Medulla oblongata (tissue), 1 donor: ENCODE results near the gene RAI1.
"Not testable (repeated sequence)": the region's sequence is repeated elsewhere in the genome, so short reads cannot be mapped to it uniquely, and the experiment has no call there.

Experiments used
- DNase-seq: peaks from one replicate; pipeline ENCODE4 v3.0.0-alpha.2; 2015; ENCODE audit errors: extremely low spot score

Gene RAI1

GRCh38 chr17:17800504-17801021, 119.3 kb downstream of the RAI1 start:
- DNase-seq, result no peak

GRCh38 chr17:17801800-17802481, 120.7 kb downstream of the RAI1 start:
- peak; percentile 56 for DNase-seq

- no peak for DNase-seq
These were observed 122.7 kb downstream of the RAI1 start for GRCh38 chr17:17804007-17804406.

- no peak for DNase-seq
These were observed 124.3 kb downstream of the RAI1 start for GRCh38 chr17:17805575-17805974.

- no peak for DNase-seq
These were observed 124.8 kb downstream of the RAI1 start for GRCh38 chr17:17806035-17806434.

- no peak for DNase-seq
These were observed 125.5 kb downstream of the RAI1 start for GRCh38 chr17:17806611-17807274.

- no peak for DNase-seq
These were observed 126.2 kb downstream of the RAI1 start for GRCh38 chr17:17807440-17807839.

GRCh38 chr17:17808200-17808599, 126.9 kb downstream of the RAI1 start:
- DNase-seq, result not testable (repeated sequence)

GRCh38 chr17:17808706-17809432, 127.6 kb downstream of the RAI1 start:
- DNase-seq, result no peak

GRCh38 chr17:17809531-17810083, 128.3 kb downstream of the RAI1 start:
- no peak for DNase-seq

- DNase-seq, result no peak
These were observed 129.0 kb downstream of the RAI1 start for GRCh38 chr17:17810084-17810894.

GRCh38 chr17:17810895-17811248, 129.6 kb downstream of the RAI1 start:
- no peak for DNase-seq

GRCh38 chr17:17811381-17812210, 130.3 kb downstream of the RAI1 start:
- DNase-seq, result no peak

GRCh38 chr17:17812211-17813054, 131.2 kb downstream of the RAI1 start:
- DNase-seq, result no peak

- DNase-seq, result no peak
These were observed 131.9 kb downstream of the RAI1 start for GRCh38 chr17:17813055-17813724.

- no peak for DNase-seq
These were observed 132.5 kb downstream of the RAI1 start for GRCh38 chr17:17813725-17814095.

GRCh38 chr17:17814162-17815061, 133.2 kb downstream of the RAI1 start:
- no peak for DNase-seq

- no peak for DNase-seq
These were observed 133.8 kb downstream of the RAI1 start for GRCh38 chr17:17815062-17815406.
